ENCODE measurements around the gene GPR146.

GRCh38 chr7:1068013-1068412 is 23.7 kb downstream of the GPR146 start:
- TF ChIP-seq POLR2AphosphoS5 (IDR thresholded peaks at IDR 0.05), result no peak
- no peak for TF ChIP-seq CTCF (IDR thresholded peaks at IDR 0.05)
- TF ChIP-seq EP300 (IDR thresholded peaks at IDR 0.05), result no peak
- TF ChIP-seq POLR2A (IDR thresholded peaks at IDR 0.05), result no peak
